Measurements from ENCODE around the gene UCKL1.
"Not testable (repeated sequence)": the region's sequence is repeated elsewhere in the genome, so short reads cannot be mapped to it uniquely, and the experiment has no call there.

UCKL1 gene

GRCh38 chr20:63919130-63919529, 37.1 kb downstream of the UCKL1 start:
- Histone ChIP-seq H3K27ac (ENCODE audit: low read length) (no peak overlapping the region), H3K9me2 (replicated peaks; ENCODE audit: insufficient read depth, low read length) (no peaks in the 10 kb centered on the region), H3K79me2 (ENCODE audit: low read length) (peaks cover 11% of the 10 kb centered on the region; the same call in 1 of the 2 replicates), H4K20me1 (ENCODE audit: insufficient read depth, low read length) (no peaks in the 10 kb centered on the region), H3K4me2 (ENCODE audit: low read depth, low read length) (no peak overlapping the region), H3K4me3 (ENCODE audit: low read length) (no peak overlapping the region), H3K36me3 (replicated peaks; ENCODE audit: insufficient read depth, low read length) (no peaks in the 10 kb centered on the region), H3K9ac (ENCODE audit: low read length) (no peak overlapping the region), H3K4me1 (ENCODE audit: low read length) (no peaks in the 10 kb centered on the region), H3F3A (ENCODE audit: insufficient read depth, low read length) (no peaks in the 10 kb centered on the region), H3K27me3 (replicated peaks; ENCODE audit: insufficient read depth, low read length) (no peaks in the 10 kb centered on the region), H3K9me3 (replicated peaks; ENCODE audit: insufficient read depth, low read length) (no peaks in the 10 kb centered on the region), H2AFZ (ENCODE audit: low read length) (no peak overlapping the region)
- DNase-seq: no peak
- TF ChIP-seq, protein P1, sequence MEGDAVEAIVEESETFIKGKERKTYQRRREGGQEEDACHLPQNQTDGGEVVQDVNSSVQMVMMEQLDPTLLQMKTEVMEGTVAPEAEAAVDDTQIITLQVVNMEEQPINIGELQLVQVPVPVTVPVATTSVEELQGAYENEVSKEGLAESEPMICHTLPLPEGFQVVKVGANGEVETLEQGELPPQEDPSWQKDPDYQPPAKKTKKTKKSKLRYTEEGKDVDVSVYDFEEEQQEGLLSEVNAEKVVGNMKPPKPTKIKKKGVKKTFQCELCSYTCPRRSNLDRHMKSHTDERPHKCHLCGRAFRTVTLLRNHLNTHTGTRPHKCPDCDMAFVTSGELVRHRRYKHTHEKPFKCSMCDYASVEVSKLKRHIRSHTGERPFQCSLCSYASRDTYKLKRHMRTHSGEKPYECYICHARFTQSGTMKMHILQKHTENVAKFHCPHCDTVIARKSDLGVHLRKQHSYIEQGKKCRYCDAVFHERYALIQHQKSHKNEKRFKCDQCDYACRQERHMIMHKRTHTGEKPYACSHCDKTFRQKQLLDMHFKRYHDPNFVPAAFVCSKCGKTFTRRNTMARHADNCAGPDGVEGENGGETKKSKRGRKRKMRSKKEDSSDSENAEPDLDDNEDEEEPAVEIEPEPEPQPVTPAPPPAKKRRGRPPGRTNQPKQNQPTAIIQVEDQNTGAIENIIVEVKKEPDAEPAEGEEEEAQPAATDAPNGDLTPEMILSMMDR (IDR thresholded peaks at IDR 0.05; ENCODE audit: low read length): no peak
- TF ChIP-seq EZH2 (optimal IDR thresholded peaks at IDR 0.05; ENCODE audit: low read depth, low read length) (no peak), EZH2phosphoT487 (IDR thresholded peaks at IDR 0.05; ENCODE audit: low read length) (no peak)

- DNase-seq: no peak
- Histone ChIP-seq H4K20me1 (ENCODE audit: insufficient read depth, low read length) (no peaks in the 10 kb centered on the region), H2AFZ (ENCODE audit: low read length) (no peak overlapping the region), H3K4me3 (ENCODE audit: low read length) (no peak overlapping the region), H3K9ac (ENCODE audit: low read length) (no peak overlapping the region), H3K4me2 (ENCODE audit: low read depth, low read length) (no peak overlapping the region), H3K9me2 (replicated peaks; ENCODE audit: insufficient read depth, low read length) (no peaks in the 10 kb centered on the region), H3K27ac (ENCODE audit: low read length) (no peak overlapping the region), H3F3A (ENCODE audit: insufficient read depth, low read length) (no peaks in the 10 kb centered on the region), H3K27me3 (replicated peaks; ENCODE audit: insufficient read depth, low read length) (no peaks in the 10 kb centered on the region), H3K36me3 (replicated peaks; ENCODE audit: insufficient read depth, low read length) (no peaks in the 10 kb centered on the region), H3K4me1 (ENCODE audit: low read length) (no peaks in the 10 kb centered on the region), H3K79me2 (ENCODE audit: low read length) (peaks cover 24% of the 10 kb centered on the region), H3K9me3 (replicated peaks; ENCODE audit: insufficient read depth, low read length) (no peaks in the 10 kb centered on the region)
- TF ChIP-seq EZH2 (optimal IDR thresholded peaks at IDR 0.05; ENCODE audit: low read depth, low read length) (no peak), EZH2phosphoT487 (IDR thresholded peaks at IDR 0.05; ENCODE audit: low read length) (no peak)
- TF ChIP-seq, protein P1 (IDR thresholded peaks at IDR 0.05; ENCODE audit: low read length): no peak
Measured at GRCh38 chr20:63917811-63918210, 38.4 kb downstream of the UCKL1 start.

- H3K9me2 ChIP-seq (replicated peaks; ENCODE audit: insufficient read depth, low read length); H3K9me3 ChIP-seq (replicated peaks; ENCODE audit: insufficient read depth, low read length); H3K27me3 ChIP-seq (replicated peaks; ENCODE audit: insufficient read depth, low read length); H3K9ac ChIP-seq (ENCODE audit: low read length); DNase-seq; H3K27ac ChIP-seq (ENCODE audit: low read length); H3K4me2 ChIP-seq (ENCODE audit: low read depth, low read length); H3K4me3 ChIP-seq (ENCODE audit: low read length); H4K20me1 ChIP-seq (ENCODE audit: insufficient read depth, low read length); H3K4me1 ChIP-seq (ENCODE audit: low read length); H3F3A ChIP-seq (ENCODE audit: insufficient read depth, low read length); H3K36me3 ChIP-seq (replicated peaks; ENCODE audit: insufficient read depth, low read length); H2AFZ ChIP-seq (ENCODE audit: low read length): not testable (repeated sequence)
- peaks cover 37% of the 10 kb centered on the region for H3K79me2 ChIP-seq (ENCODE audit: low read length)
Measured at GRCh38 chr20:63916371-63916939, 39.8 kb downstream of the UCKL1 start.

DNA sequence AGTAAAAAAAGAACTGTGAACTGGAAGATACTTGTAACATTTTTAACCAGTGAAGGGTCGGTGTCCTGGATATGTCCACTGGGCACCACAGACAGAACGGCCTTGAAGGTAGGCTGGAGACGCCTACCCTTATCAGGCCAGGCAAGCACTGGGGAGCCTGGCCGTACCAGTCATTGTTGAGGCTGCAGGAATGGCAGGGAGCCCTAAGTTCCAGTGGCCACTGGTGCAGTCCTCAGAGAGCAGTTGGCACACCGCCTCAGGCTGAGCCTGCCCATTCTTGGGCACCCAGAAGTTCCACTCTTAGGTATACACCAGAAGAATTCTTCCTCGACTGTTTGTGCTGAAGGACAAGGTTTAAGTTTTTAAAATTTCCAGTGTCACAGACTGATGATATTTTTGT, 40.7 kb downstream of the UCKL1 start:
- no peaks in the 10 kb centered on the region for H3K9me3 ChIP-seq (replicated peaks; ENCODE audit: insufficient read depth, low read length)
- no peak overlapping the region for H3K4me2 ChIP-seq (ENCODE audit: low read depth, low read length)
- no peaks in the 10 kb centered on the region for H3K27me3 ChIP-seq (replicated peaks; ENCODE audit: insufficient read depth, low read length)
- H3K4me3 ChIP-seq (ENCODE audit: low read length): no peak overlapping the region
- no peaks in the 10 kb centered on the region for H3K4me1 ChIP-seq (ENCODE audit: low read length)
- no peaks in the 10 kb centered on the region; the same call in 1 of the 2 replicates for H3F3A ChIP-seq (ENCODE audit: insufficient read depth, low read length)
- no peak overlapping the region for H3K27ac ChIP-seq (ENCODE audit: low read length)
- H3K9me2 ChIP-seq (replicated peaks; ENCODE audit: insufficient read depth, low read length): no peaks in the 10 kb centered on the region
- H3K9ac ChIP-seq (ENCODE audit: low read length): no peak overlapping the region
- TF ChIP-seq EZH2phosphoT487 (IDR thresholded peaks at IDR 0.05; ENCODE audit: low read length) (no peak), EZH2 (optimal IDR thresholded peaks at IDR 0.05; ENCODE audit: low read depth, low read length) (no peak)
- peaks cover 46% of the 10 kb centered on the region for H3K79me2 ChIP-seq (ENCODE audit: low read length)
- no peak for DNase-seq
- H4K20me1 ChIP-seq (ENCODE audit: insufficient read depth, low read length): no peaks in the 10 kb centered on the region
- H2AFZ ChIP-seq (ENCODE audit: low read length): no peak overlapping the region
- no peaks in the 10 kb centered on the region for H3K36me3 ChIP-seq (replicated peaks; ENCODE audit: insufficient read depth, low read length)
